Endothelial cell of umbilical vein (primary cell): ENCODE data around the gene TMEM139. TPM values are rescaled to one million over a fixed set of nuclear protein-coding genes. Genes with fewer than 3 reads are reported as not detected.

Source experiments
- BruUV-seq: library from RNA; stranded (reverse); fragments of 400-500 nt; replicated peaks from 2 replicates; lab custom pipeline; 2021; lab: Mats Ljungman, UMichigan
- CTCF ChIA-PET: fragments of 300-600, 350-600 bp; sonication (Branson Sonifier 250); formaldehyde crosslinking; loops from one replicate; lab custom pipeline; 2021; ENCODE audit warnings: antibody characterized with exemption, inconsistent platforms; lab: Charles Lee
- POLR2A ChIA-PET: fragments of 300-600, 350-600 bp; sonication (Branson Sonifier 250); formaldehyde crosslinking; loops from one replicate; lab custom pipeline; 2021; ENCODE audit warnings: antibody characterized with exemption, inconsistent platforms; lab: Charles Lee
- DNase-seq: peaks from one replicate; pipeline ENCODE4 v3.0.0-alpha.2; 2011; ENCODE audit warnings: low read depth, low spot score
- FAIRE-seq: peaks from 2 replicates; lab custom pipeline; 2011; peaks lifted over from hg19 to GRCh38; lab: Jason Lieb, UNC
- H2AFZ ChIP-seq: 2 replicates; pipeline ENCODE4 v1.6.0; 2012; ENCODE audit warnings: low read depth, low read length, control low read depth, inconsistent platforms
- H3K27ac ChIP-seq: 2 replicates; pipeline ENCODE4 v1.5.1; 2011; ENCODE audit warnings: low read depth, mild to moderate bottlenecking, control low read depth, low read length, moderate library complexity; ENCODE audit not compliant: insufficient read depth
- H3K27me3 ChIP-seq, 2 experiments: 2 replicates each; pipeline versions ENCODE4 v1.6.0 to v1.6.1; 2011; ENCODE audit warnings: low read length in 2 of 2, mixed read lengths in 1 of 2; ENCODE audit not compliant: control insufficient read depth in 2 of 2, insufficient read depth in 2 of 2
- H3K36me3 ChIP-seq, 2 experiments: 2 replicates in 1 of 2; 3 replicates in 1 of 2; pipeline ENCODE4 v1.5.1; 2011; ENCODE audit warnings: low read length in 2 of 2, mild to moderate bottlenecking in 1 of 2, moderate library complexity in 1 of 2; ENCODE audit not compliant: control insufficient read depth in 2 of 2, insufficient read depth in 2 of 2; ENCODE audit errors: extremely low read depth in 1 of 2
- H3K4me1 ChIP-seq: 3 replicates; pipeline ENCODE4 v1.5.1; 2011; ENCODE audit warnings: mild to moderate bottlenecking, low read length; ENCODE audit not compliant: control insufficient read depth, insufficient read depth; ENCODE audit errors: extremely low read depth
- H3K4me2 ChIP-seq: 2 replicates; pipeline ENCODE4 v1.6.1; 2011; ENCODE audit warnings: low read length, control low read depth, mixed read lengths; ENCODE audit not compliant: insufficient read depth
- H3K4me3 ChIP-seq, 3 experiments: fragments of 200-600 bp in 1 of 3; sonication (generic), shearing (Covaris generic) in 1 of 3; replicated peaks in 1 of 3; 2 replicates each; pipeline ENCODE4 v1.5.1; 2011 to 2016; ENCODE audit warnings: control low read depth in 3 of 3, low read length in 3 of 3, mild to moderate bottlenecking in 2 of 3, inconsistent platforms in 1 of 3, low read depth in 1 of 3, moderate library complexity in 1 of 3; ENCODE audit not compliant: insufficient read depth in 1 of 3
- H3K79me2 ChIP-seq: 2 replicates; pipeline ENCODE4 v1.6.0; 2012; ENCODE audit warnings: low read length, inconsistent platforms; ENCODE audit not compliant: control insufficient read depth, insufficient read depth
- H3K9ac ChIP-seq: replicated peaks from 2 replicates; pipeline ENCODE3; 2011; ENCODE audit warnings: low read length, control low read depth; ENCODE audit not compliant: insufficient read depth; ENCODE audit errors: extremely low read depth
- H3K9me1 ChIP-seq: replicated peaks from 3 replicates; pipeline ENCODE4 v1.6.0; 2011; ENCODE audit warnings: mild to moderate bottlenecking, low read length; ENCODE audit not compliant: control insufficient read depth, insufficient read depth; ENCODE audit errors: extremely low read depth
- H3K9me3 ChIP-seq: replicated peaks from 2 replicates; pipeline ENCODE4 v1.5.1; 2012; ENCODE audit warnings: low read length, inconsistent platforms; ENCODE audit not compliant: control insufficient read depth, insufficient read depth
- H4K20me1 ChIP-seq: replicated peaks from 2 replicates; pipeline ENCODE3; 2011; ENCODE audit warnings: mild to moderate bottlenecking, low read length; ENCODE audit not compliant: control insufficient read depth, insufficient read depth; ENCODE audit errors: extremely low read depth
- FOS ChIP-seq: IDR thresholded peaks from 2 replicates; pipeline ENCODE4 v1.6.1; 2011; ENCODE audit warnings: mild to moderate bottlenecking, low read length, moderate library complexity, borderline replicate concordance; ENCODE audit not compliant: insufficient read depth
- GATA2 ChIP-seq: IDR thresholded peaks from 2 replicates; pipeline ENCODE4 v1.7.0; 2011; ENCODE audit warnings: low read depth, mild to moderate bottlenecking, moderate library complexity, mixed read lengths, low read length; ENCODE audit not compliant: insufficient read length, insufficient read depth
- JUN ChIP-seq: IDR thresholded peaks from 2 replicates; pipeline ENCODE4 v1.6.1; 2011; ENCODE audit warnings: borderline replicate concordance, low read depth; ENCODE audit not compliant: insufficient read length, insufficient read depth
- MYC ChIP-seq: IDR thresholded peaks from one replicate; pipeline ENCODE4 v1.6.1; 2011; ENCODE audit warnings: mild to moderate bottlenecking, low read depth, low read length
- POLR2A ChIP-seq: IDR thresholded peaks from 2 replicates; pipeline ENCODE4 v1.6.1; 2012; ENCODE audit warnings: low read depth, mild to moderate bottlenecking, control low read depth, low read length
- POLR2AphosphoS5 ChIP-seq: IDR thresholded peaks from 2 replicates; pipeline ENCODE4 v1.6.1; 2012; ENCODE audit warnings: low read depth, mild to moderate bottlenecking, control low read depth, low read length, moderate library complexity; ENCODE audit not compliant: insufficient read depth
- dilution Hi-C: fragments of 300-500 bp; cut with MboI; formaldehyde crosslinking; loops from one replicate; pipeline ENCODE4 v1.15.0; 2019; ENCODE audit warnings: low sequenced_read_pairs; ENCODE audit not compliant: extremely low pct_ligation_motif_present
- intact Hi-C: fragments of 100-400 bp; cut with micrococcal nuclease; formaldehyde crosslinking; loops from one replicate; pipeline ENCODE4 v1.10.0; 2022
- polyA plus RNA-seq, 4 experiments: library from polyadenylated mRNA; depleted of rRNA in 3 of 4; stranded (reverse) in 3 of 4; unstranded in 1 of 4; fragments of >200 nt; gene quantifications; 2 replicates each; pipeline versions ENCODE4 v1.2.1 to v1.2.3, GENCODE V29; 2011 to 2012; ENCODE audit warnings: missing spikeins in 1 of 4
- total RNA-seq: library from RNA; stranded (reverse); gene quantifications from 2 replicates; pipeline ENCODE4 v1.2.3, GENCODE V29; 2021
- TF ChIP-seq, protein P1 (sequence below): IDR thresholded peaks from 2 replicates; pipeline ENCODE4 v1.6.1; 2011; ENCODE audit not compliant: insufficient read depth, insufficient read length
- TF ChIP-seq, protein P2 (sequence below), 2 donors: IDR thresholded peaks; 1 replicate in 1 of 2; 2 replicates in 1 of 2; pipeline ENCODE4 v1.5.1; 2011; ENCODE audit warnings: low read length in 2 of 2, mild to moderate bottlenecking in 2 of 2, moderate library complexity in 2 of 2, control low read depth in 1 of 2, inconsistent platforms in 1 of 2, low read depth in 1 of 2; ENCODE audit not compliant: insufficient read depth in 1 of 2; ENCODE audit errors: extremely low read depth in 1 of 2

The TMEM139 gene
- total and polyA plus RNA-seq, 2 donors (not counting 3 experiments of a cell fraction or from before 2014, with no cell fraction given): 0.37 TPM; not detected in 1

- Histone ChIP-seq H3K9ac (no peak overlapping the region), H4K20me1 (no peaks in the 10 kb centered on the region), H3K36me3 (no peaks in the 10 kb centered on the region), H2AFZ (no peak overlapping the region), H3K27ac (no peak overlapping the region), H3K27me3 (peaks cover 2 to 18% of the 10 kb centered on the region in 2 experiments), H3K4me2 (no peak overlapping the region), H3K9me1 (no peaks in the 10 kb centered on the region), H3K4me1 (peaks cover 2% of the 10 kb centered on the region), H3K4me3 (no peak overlapping the region), H3K79me2 (no peaks in the 10 kb centered on the region), H3K9me3 (no peaks in the 10 kb centered on the region)
- DNase-seq: no peak
- POLR2A ChIA-PET: no interaction called here
- dilution Hi-C loops (no loop called here), intact Hi-C loops (no loop called here)
- no TSS peak for BruUV-seq
- TF ChIP-seq, protein P1, sequence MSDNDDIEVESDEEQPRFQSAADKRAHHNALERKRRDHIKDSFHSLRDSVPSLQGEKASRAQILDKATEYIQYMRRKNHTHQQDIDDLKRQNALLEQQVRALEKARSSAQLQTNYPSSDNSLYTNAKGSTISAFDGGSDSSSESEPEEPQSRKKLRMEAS: no peak
- FAIRE-seq: no peak
- CTCF ChIA-PET: no interaction called here
Observed at GRCh38 chr7:143235561-143235960, 49.2 kb upstream of the TMEM139 start.

GRCh38 chr7:143236408-143236990, 48.3 kb upstream of the TMEM139 start:
- intact Hi-C loops (no loop called here), dilution Hi-C loops (no loop called here)
- Histone ChIP-seq H3K36me3 (no peaks in the 10 kb centered on the region), H4K20me1 (no peaks in the 10 kb centered on the region), H3K4me1 (peaks cover 2% of the 10 kb centered on the region), H2AFZ (no peak overlapping the region), H3K79me2 (no peaks in the 10 kb centered on the region), H3K4me2 (no peak overlapping the region), H3K27ac (no peak overlapping the region), H3K27me3 (peaks cover 2 to 18% of the 10 kb centered on the region in 2 experiments), H3K9ac (no peak overlapping the region), H3K4me3 (no peak overlapping the region), H3K9me1 (no peaks in the 10 kb centered on the region), H3K9me3 (no peaks in the 10 kb centered on the region)
- no peak for DNase-seq
- FAIRE-seq: no peak
- BruUV-seq: no TSS peak
- TF ChIP-seq MYC (no peak), FOS (no peak), JUN (no peak), POLR2A (no peak), GATA2 (no peak), POLR2AphosphoS5 (no peak)
- TF ChIP-seq, protein P1: no peak
- TF ChIP-seq, protein P2, sequence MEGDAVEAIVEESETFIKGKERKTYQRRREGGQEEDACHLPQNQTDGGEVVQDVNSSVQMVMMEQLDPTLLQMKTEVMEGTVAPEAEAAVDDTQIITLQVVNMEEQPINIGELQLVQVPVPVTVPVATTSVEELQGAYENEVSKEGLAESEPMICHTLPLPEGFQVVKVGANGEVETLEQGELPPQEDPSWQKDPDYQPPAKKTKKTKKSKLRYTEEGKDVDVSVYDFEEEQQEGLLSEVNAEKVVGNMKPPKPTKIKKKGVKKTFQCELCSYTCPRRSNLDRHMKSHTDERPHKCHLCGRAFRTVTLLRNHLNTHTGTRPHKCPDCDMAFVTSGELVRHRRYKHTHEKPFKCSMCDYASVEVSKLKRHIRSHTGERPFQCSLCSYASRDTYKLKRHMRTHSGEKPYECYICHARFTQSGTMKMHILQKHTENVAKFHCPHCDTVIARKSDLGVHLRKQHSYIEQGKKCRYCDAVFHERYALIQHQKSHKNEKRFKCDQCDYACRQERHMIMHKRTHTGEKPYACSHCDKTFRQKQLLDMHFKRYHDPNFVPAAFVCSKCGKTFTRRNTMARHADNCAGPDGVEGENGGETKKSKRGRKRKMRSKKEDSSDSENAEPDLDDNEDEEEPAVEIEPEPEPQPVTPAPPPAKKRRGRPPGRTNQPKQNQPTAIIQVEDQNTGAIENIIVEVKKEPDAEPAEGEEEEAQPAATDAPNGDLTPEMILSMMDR (IDR thresholded peaks at IDR 0.05; ENCODE audit: extremely low read depth in 1 of 2, insufficient read depth in 1 of 2, low read depth in 1 of 2, low read length in 2 of 2): no peak
- CTCF ChIA-PET: interaction anchor here (1.2 kb wide), 1 partner anchor 21 kb away, joined by 4 read pairs; no protein-coding TSS in a partner anchor
- POLR2A ChIA-PET: no interaction called here
